NCI-H446 treated with DMSO at 0.1 percent for 48 hours (cell line): ENCODE data around the gene CDH23.

Source experiments
- DNase-seq: peaks from one replicate; lab custom pipeline; 2025; lab: John Stamatoyannopoulos, UW

CDH23 gene

GRCh38 chr10:71392791-71393781 is 3.6 kb upstream of the CDH23 start:
- DNase-seq, result no peak

GRCh38 chr10:71393841-71394475 is 2.8 kb upstream of the CDH23 start:
- DNase-seq, result no peak

GRCh38 chr10:71394926-71395562 is 1.7 kb upstream of the CDH23 start:
- DNase-seq, result no peak

- no peak for DNase-seq
These were observed 1.1 kb upstream of the CDH23 start for GRCh38 chr10:71395621-71396020.

GRCh38 chr10:71396084-71396710 is 523 bp upstream of the CDH23 start:
- peak; percentile 22 for DNase-seq

- DNase-seq, result no peak
These were observed 834 bp downstream of the CDH23 start for GRCh38 chr10:71397296-71398212.

GRCh38 chr10:71398976-71399375 is 2.3 kb downstream of the CDH23 start:
- DNase-seq, result no peak

GRCh38 chr10:71399946-71400345 is 3.2 kb downstream of the CDH23 start:
- DNase-seq, result no peak

GRCh38 chr10:71401056-71401455 is 4.3 kb downstream of the CDH23 start:
- DNase-seq, result no peak

GRCh38 chr10:71402005-71402404 is 5.3 kb downstream of the CDH23 start:
- no peak for DNase-seq

- DNase-seq, result no peak
These were observed 8.0 kb downstream of the CDH23 start for GRCh38 chr10:71404503-71405295.

- DNase-seq, result no peak
These were observed 10.2 kb downstream of the CDH23 start for GRCh38 chr10:71406878-71407277.

GRCh38 chr10:71408436-71409225 is 11.9 kb downstream of the CDH23 start:
- DNase-seq, result no peak

- DNase-seq, result no peak
These were observed 12.9 kb downstream of the CDH23 start for GRCh38 chr10:71409516-71410104.

- no peak for DNase-seq
These were observed 16.9 kb downstream of the CDH23 start for GRCh38 chr10:71413581-71413980.

GRCh38 chr10:71414359-71414758 is 17.6 kb downstream of the CDH23 start:
- no peak for DNase-seq

- DNase-seq, result no peak
These were observed 22.4 kb downstream of the CDH23 start for GRCh38 chr10:71419002-71419540.

GRCh38 chr10:71419750-71420149 is 23.0 kb downstream of the CDH23 start:
- DNase-seq, result no peak

- DNase-seq, result no peak
These were observed 24.3 kb downstream of the CDH23 start for GRCh38 chr10:71421075-71421434.
